A549 treated with CORT108297 at 1 μM for 4 hours (cell line): Measurements from ENCODE around the gene RIPOR3. TPM values are rescaled to one million over a fixed set of nuclear protein-coding genes. Genes with fewer than 3 reads are reported as not detected.

Experiments
- total RNA-seq: library from RNA; stranded (reverse); fragments of 200-300 nt; extraction: Qiagen RNA extraction; gene quantifications from 5 replicates; pipeline ENCODE4 v1.2.3, GENCODE V29; 2022

RIPOR3 gene, protein sequence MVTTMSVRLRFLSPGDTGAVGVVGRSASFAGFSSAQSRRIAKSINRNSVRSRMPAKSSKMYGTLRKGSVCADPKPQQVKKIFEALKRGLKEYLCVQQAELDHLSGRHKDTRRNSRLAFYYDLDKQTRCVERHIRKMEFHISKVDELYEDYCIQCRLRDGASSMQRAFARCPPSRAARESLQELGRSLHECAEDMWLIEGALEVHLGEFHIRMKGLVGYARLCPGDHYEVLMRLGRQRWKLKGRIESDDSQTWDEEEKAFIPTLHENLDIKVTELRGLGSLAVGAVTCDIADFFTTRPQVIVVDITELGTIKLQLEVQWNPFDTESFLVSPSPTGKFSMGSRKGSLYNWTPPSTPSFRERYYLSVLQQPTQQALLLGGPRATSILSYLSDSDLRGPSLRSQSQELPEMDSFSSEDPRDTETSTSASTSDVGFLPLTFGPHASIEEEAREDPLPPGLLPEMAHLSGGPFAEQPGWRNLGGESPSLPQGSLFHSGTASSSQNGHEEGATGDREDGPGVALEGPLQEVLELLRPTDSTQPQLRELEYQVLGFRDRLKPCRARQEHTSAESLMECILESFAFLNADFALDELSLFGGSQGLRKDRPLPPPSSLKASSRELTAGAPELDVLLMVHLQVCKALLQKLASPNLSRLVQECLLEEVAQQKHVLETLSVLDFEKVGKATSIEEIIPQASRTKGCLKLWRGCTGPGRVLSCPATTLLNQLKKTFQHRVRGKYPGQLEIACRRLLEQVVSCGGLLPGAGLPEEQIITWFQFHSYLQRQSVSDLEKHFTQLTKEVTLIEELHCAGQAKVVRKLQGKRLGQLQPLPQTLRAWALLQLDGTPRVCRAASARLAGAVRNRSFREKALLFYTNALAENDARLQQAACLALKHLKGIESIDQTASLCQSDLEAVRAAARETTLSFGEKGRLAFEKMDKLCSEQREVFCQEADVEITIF
- 0.02 to 0.09 TPM (median 0.06 TPM) in 4 of 5 replicates, not detected in the other for total RNA-seq

DNA sequence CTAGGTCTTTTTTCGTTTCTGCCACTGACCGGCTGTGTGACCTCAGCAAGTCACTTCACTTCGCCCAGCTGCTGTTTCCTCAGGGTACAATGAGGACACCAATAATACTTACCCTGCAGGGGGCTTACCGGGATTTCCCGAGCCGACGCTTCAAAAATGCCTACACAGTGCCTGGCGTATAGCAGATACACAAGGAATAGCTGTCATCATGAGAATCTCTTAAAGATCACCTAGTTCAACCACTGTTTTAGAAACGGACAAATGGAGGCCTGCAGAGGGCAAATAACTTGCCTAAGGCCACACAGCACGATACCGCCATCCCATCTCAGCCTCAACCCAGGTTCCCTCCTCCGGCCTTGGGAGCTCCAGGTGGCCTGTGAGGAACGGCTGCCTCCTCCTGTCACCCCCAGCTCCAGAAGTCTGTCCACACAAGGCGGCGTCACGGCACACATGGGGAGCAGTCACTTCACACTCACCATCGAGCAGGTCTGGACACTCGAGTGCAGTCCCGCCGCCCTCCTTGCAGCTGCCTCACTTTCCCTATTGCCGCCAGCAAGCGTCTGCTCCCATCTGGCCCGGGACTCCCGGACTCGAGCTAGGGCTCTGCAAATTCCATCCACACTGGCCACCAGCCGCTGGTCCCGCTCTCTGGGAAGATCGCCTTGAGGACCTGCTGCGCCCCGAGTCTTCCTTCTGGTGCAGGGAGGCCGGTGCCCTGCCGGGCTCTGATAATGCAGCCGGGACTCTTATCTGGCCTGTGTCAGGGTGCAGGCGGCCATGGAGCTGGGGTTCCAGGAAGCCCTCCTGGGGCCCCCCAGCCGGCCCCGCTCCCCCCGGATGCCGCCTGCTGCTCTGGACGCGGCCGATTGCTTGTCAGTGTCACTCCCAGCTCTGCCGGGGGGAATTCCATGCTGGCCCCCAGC, at the start of gene RIPOR3:
RIPOR3 (minus strand) TSS at position 893 of the 923 bp plus-strand sequence; CDS start at position 479, 414 bp downstream.

DNA sequence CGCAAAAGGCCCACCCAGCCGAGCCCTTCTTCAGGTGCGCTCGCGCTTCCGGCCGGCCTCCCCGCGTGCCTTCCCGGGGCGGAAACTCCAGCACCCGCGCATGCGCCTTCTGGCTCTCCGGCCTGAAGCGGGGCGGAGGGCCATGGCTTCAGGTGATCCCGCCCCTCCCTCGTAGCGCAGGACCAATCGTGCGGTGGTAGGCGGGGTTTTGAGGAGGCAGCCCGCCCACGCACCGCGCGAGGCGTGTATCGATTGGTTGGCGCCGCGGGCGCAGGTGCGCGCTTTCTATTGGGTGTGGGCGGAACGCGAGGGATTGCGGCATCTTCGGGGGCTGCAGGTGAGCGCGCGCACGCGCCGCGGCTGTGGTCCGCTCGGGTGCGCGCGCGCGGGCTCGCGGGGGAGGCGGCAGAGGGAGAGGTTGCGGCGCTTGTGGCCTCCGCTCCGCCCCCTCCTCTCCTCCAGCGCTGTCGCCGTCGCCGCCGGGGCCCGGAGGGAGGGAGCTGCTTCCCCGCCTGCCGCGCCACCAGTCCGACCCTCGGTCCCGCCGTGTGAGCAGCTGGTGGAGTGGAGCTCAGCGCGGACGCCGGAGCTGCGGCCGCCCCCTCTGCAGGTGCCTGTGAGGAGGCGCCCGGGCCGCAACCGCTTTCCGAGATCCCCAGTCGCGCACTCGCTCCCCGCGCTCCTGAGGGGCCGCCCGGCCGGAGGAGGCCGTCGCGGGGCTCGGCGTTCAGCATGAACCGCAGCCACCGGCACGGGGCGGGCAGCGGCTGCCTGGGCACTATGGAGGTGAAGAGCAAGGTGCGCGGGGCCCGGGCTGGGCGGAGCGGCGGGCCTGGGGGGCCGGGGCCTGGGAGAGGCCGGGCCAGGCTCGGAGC, 40.0 kb upstream of the RIPOR3 start, which contains the start of gene PARD6B:
PARD6B (plus strand) TSS at position 526 of the 875 bp plus-strand sequence; CDS start at position 733, 207 bp downstream.

Other genes starting within 250 kb of the RIPOR3 start
- 35.9 to 39.3 TPM (median 38.1 TPM) in 5 replicates for gene PTPN1, start 181.2 kb downstream of the RIPOR3 start, total RNA-seq
- 2.4 to 3.6 TPM (median 2.8 TPM) in 5 replicates for gene PARD6B, start 40.0 kb upstream of the RIPOR3 start, total RNA-seq
- 27.0 to 32.9 TPM (median 31.1 TPM) in 5 replicates for gene BCAS4, start 103.5 kb upstream of the RIPOR3 start, total RNA-seq
- 38.5 to 52.4 TPM (median 40.7 TPM) in 5 replicates for gene ADNP, start 239.9 kb upstream of the RIPOR3 start, total RNA-seq